Breast epithelium (tissue), 4 donors: ENCODE measurements around the gene HOXD3. TPM values are rescaled to one million over a fixed set of nuclear protein-coding genes. Genes with fewer than 3 reads are reported as not detected.
A peak's percentile ranks its signal among the peaks of the same experiment; 100 is the strongest.

Experiments
- DNase-seq, 2 donors: peaks; one replicate each; pipeline ENCODE4 v3.0.0-alpha.2; 2019; ENCODE audit warnings: low spot score in 2 of 2
- H3K27ac ChIP-seq, 2 donors: fragments of 200-600 bp; sonication (generic) in 1 of 2; one replicate each; pipeline ENCODE4 v1.5.1; 2016 to 2019; ENCODE audit warnings: mild to moderate bottlenecking in 1 of 2
- H3K27me3 ChIP-seq, 2 donors: fragments of 200-600 bp; sonication (generic) in 1 of 2; one replicate each; pipeline versions ENCODE4 v1.5.1 to v1.6.0; 2017 to 2019; ENCODE audit warnings: control low read depth in 1 of 2, mild to moderate bottlenecking in 1 of 2
- H3K36me3 ChIP-seq: fragments of 200-600 bp; one replicate; pipeline ENCODE4 v1.5.1; 2019
- H3K4me1 ChIP-seq, 2 donors: fragments of 200-600 bp; sonication (generic); one replicate each; pipeline ENCODE4 v1.5.1; 2016 to 2019; ENCODE audit warnings: control low read depth in 1 of 2
- H3K4me3 ChIP-seq, 3 donors: fragments of 200-600 bp; sonication (generic); 1 replicate in 2 of 3; 2 replicates in 1 of 3; pipeline ENCODE4 v1.5.1; 2016 to 2019; ENCODE audit warnings: mild to moderate bottlenecking in 3 of 3, moderate library complexity in 2 of 3
- H3K9me3 ChIP-seq, 2 donors: fragments of 200-600 bp; sonication (generic) in 1 of 2; one replicate each; pipeline ENCODE4 v1.5.1; 2016 to 2019; ENCODE audit warnings: control low read depth in 1 of 2
- CTCF ChIP-seq, 3 donors: fragments of 450-650 bp; IDR thresholded peaks; one replicate each; pipeline ENCODE4 v1.5.1; 2016 to 2017; ENCODE audit warnings: antibody characterized with exemption in 3 of 3, mild to moderate bottlenecking in 3 of 3, moderate library complexity in 3 of 3
- POLR2A ChIP-seq: fragments of 450-650 bp; IDR thresholded peaks from one replicate; pipeline ENCODE4 v1.6.1; 2016; ENCODE audit warnings: antibody characterized with exemption, mild to moderate bottlenecking, moderate library complexity
- POLR2AphosphoS5 ChIP-seq, 3 donors: sonication (generic); formaldehyde crosslinking; IDR thresholded peaks; one replicate each; pipeline ENCODE4 v1.6.1; 2017; ENCODE audit warnings: antibody characterized with exemption in 3 of 3
- intact Hi-C: fragments of 100-400 bp; cut with DNase I; formaldehyde crosslinking; loops from one replicate; pipeline ENCODE4 v1.15.1; 2023; ENCODE audit warnings: low total_unique reads
- total RNA-seq, 3 donors: library from RNA; depleted of rRNA; stranded (reverse); fragments of >200 nt; gene quantifications; one replicate each; pipeline ENCODE4 v1.1.0, GENCODE V29; 2016

Gene HOXD3
- total RNA-seq, 3 donors from 2014 or later, result 4.2 to 14.4 (median 4.8) TPM

GRCh38 chr2:176110415-176111308 is 46.4 kb upstream of the HOXD3 start:
- Histone ChIP-seq H3K4me3 (peak overlapping the region in 1 of 3 donors; percentile 22), H3K27ac (no peak overlapping the region), H3K4me1 (no peaks in the 10 kb centered on the region), H3K9me3 (no peaks in the 10 kb centered on the region), H3K36me3 (no peaks in the 10 kb centered on the region), H3K27me3 (peaks cover 16 to 98% of the 10 kb centered on the region in 2 donors)
- TF ChIP-seq POLR2AphosphoS5 (IDR thresholded peaks at IDR 0.05) (no peak), POLR2A (no peak), CTCF (IDR thresholded peaks at IDR 0.05) (no peak)
- intact Hi-C loops, result no loop called here
- DNase-seq, result no peak

DNA sequence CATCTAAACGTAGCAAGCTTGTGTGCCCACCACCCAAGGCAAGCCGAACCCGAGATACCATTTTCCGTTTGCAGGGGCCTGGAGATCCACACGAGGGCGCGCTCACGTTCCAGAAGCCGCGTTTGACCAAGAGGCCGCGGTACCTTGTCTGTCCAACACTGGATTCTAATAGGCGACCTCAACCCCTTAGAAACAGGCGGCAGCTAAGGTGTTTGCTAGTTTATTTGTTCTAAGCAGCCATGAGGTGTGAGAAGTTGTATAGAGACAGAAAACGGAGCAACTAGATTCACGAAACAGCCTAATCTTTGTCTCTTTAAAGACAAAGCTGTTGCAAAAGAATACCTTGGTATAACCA is 45.8 kb upstream of the HOXD3 start:
- H3K36me3 ChIP-seq, result no peaks in the 10 kb centered on the region
- H3K4me1 ChIP-seq, result no peaks in the 10 kb centered on the region
- no peak overlapping the region for H3K27ac ChIP-seq
- peaks cover 20 to 98% of the 10 kb centered on the region in 2 donors for H3K27me3 ChIP-seq
- H3K9me3 ChIP-seq, result no peaks in the 10 kb centered on the region
- H3K4me3 ChIP-seq, result peak overlapping the region in 1 of 3 donors; percentile 22
- DNase-seq, result peak in 1 of 2 donors; percentile 52
- peak in 1 of 3 donors; percentile 16 for TF ChIP-seq CTCF (IDR thresholded peaks at IDR 0.05)
- no peak for TF ChIP-seq POLR2A
- TF ChIP-seq POLR2AphosphoS5 (IDR thresholded peaks at IDR 0.05), result peak in 1 of 3 donors; percentile 31
- intact Hi-C loops, result no loop called here

DNA sequence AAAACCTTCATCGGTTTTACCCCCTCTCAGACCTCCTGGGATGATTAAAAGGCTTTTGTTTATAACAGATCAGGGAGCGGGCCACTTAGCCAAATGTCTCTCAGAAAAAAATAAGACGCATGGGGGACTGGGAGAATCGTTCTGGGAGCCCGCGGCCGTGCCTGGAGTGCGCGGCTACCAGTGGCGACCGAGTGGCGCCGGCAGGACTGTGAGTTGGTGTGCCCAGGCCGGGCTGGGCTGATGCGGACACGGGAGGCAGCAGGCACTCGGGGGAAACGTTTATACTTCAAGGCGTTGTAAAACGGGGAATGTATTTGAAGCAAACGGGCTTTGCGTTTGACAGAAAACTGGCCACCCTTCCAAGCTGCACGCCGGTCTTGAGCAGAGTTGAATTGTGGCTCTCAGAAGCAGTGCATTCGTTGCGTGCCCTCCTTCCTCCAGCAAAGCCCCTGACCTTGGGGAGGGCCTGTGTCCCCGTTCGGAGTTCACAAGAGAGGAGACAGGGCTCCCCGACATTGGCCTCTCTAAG is 45.2 kb upstream of the HOXD3 start:
- Histone ChIP-seq H3K36me3 (no peaks in the 10 kb centered on the region), H3K27me3 (peaks cover 16 to 98% of the 10 kb centered on the region in 2 donors), H3K9me3 (no peaks in the 10 kb centered on the region), H3K4me1 (no peaks in the 10 kb centered on the region), H3K4me3 (no peak overlapping the region), H3K27ac (no peak overlapping the region)
- TF ChIP-seq CTCF (IDR thresholded peaks at IDR 0.05) (no peak), POLR2AphosphoS5 (IDR thresholded peaks at IDR 0.05) (no peak), POLR2A (no peak)
- intact Hi-C loops, result no loop called here
- DNase-seq, result peak in 1 of 2 donors; percentile 34

GRCh38 chr2:176112375-176113302 is 44.5 kb upstream of the HOXD3 start:
- H3K9me3 ChIP-seq, result no peaks in the 10 kb centered on the region
- no peak overlapping the region for H3K27ac ChIP-seq
- intact Hi-C loops, result no loop called here
- H3K27me3 ChIP-seq, result peaks cover 13 to 100% of the 10 kb centered on the region in 2 donors
- no peak overlapping the region for H3K4me3 ChIP-seq
- peak in 1 of 2 donors; percentile 35 for DNase-seq
- no peak for TF ChIP-seq POLR2AphosphoS5 (IDR thresholded peaks at IDR 0.05)
- no peaks in the 10 kb centered on the region for H3K4me1 ChIP-seq
- no peaks in the 10 kb centered on the region for H3K36me3 ChIP-seq

GRCh38 chr2:176114120-176114929 is 42.8 kb upstream of the HOXD3 start:
- Histone ChIP-seq H3K36me3 (no peaks in the 10 kb centered on the region), H3K4me3 (no peak overlapping the region), H3K27ac (no peak overlapping the region), H3K9me3 (no peaks in the 10 kb centered on the region), H3K27me3 (peaks cover 12 to 100% of the 10 kb centered on the region in 2 donors), H3K4me1 (no peaks in the 10 kb centered on the region)
- TF ChIP-seq POLR2A (no peak), CTCF (IDR thresholded peaks at IDR 0.05) (no peak), POLR2AphosphoS5 (IDR thresholded peaks at IDR 0.05) (no peak)
- intact Hi-C loops, result no loop called here
- no peak for DNase-seq
